HL-60/S4 (cell line): ENCODE results near the gene CTU2.
"Not testable (repeated sequence)": the region's sequence is repeated elsewhere in the genome, so short reads cannot be mapped to it uniquely, and the experiment has no call there.

ENCODE experiments used
- in situ Hi-C: fragments of 300-500 bp; cut with MboI; formaldehyde crosslinking; loops from 2 replicates; pipeline ENCODE4 v1.14.3; 2022; ENCODE audit warnings: low sequenced_read_pairs

The CTU2 gene

GRCh38 chr16:88706229-88706964, at the start of gene CTU2, which contains the start of gene RNF166:
Gene CTU2, plus strand, starts transcription at chr16:88706503. Its CDS starts 28 bp downstream, at chr16:88706531.
Gene RNF166, minus strand, starts transcription at chr16:88706408. Its CDS starts 83 bp downstream, at chr16:88706325.
- in situ Hi-C loops: no loop called here

DNA sequence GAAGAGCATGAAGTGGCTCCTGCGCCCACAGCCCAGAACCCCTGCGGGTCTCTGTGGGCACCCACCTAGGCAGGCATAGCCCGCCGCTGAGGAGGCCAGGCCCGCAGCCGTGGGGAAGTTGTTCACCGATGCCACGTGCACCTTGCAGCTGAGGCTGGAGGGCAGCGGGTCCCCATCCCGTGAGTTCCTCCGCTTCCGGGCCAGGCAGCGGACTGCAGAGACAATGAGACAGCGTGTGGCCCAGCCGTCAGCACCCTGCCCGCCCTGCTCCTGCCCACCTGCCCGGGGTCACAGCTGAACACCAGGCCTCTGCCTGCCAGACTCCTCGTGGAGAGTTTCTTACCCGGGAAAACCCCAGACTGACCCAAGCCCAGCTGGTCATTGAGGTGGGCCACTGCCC, 48.9 kb upstream of the CTU2 start:
- in situ Hi-C loops: no loop called here

DNA sequence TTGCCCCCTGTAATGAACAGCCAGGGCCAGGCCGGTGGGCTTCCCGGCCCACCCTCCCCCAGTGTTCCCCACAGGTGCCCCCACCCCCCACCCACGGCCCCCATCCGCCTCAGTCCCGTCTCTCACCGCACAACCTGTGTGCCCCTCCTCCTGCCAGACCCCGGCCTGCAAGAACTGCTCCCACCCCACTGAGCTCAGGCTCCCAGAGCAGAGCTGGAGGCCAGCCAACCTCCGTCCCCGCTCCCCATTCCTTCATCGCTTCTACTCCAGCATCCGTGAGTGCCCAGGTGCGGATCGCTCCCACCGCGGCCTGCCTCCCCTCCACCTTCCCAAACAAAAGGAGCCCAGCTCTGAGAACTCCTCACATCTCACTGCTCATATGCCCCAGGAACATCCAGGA, 47.6 kb upstream of the CTU2 start:
- in situ Hi-C loops: no loop called here

DNA sequence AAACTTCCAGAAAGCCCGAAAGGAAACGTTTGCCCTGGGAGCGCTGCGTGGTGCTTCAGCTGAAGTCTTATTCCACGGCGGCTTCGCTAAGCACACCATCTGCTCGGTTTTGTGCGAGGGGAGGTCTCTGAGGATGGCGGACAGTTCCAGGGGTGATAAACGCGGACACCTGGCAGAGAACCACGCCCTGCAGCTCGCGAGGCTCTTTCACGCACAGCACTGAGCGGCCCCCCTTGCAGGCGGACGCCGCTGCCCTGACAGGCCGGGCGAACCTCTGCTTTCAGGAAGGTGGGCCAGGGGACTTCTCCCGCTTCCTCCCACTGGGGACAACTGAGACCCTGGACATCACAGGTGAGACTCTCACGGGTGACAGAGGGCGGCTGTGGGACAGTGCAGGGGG, 47.1 kb upstream of the CTU2 start:
- in situ Hi-C loops: no loop called here

DNA sequence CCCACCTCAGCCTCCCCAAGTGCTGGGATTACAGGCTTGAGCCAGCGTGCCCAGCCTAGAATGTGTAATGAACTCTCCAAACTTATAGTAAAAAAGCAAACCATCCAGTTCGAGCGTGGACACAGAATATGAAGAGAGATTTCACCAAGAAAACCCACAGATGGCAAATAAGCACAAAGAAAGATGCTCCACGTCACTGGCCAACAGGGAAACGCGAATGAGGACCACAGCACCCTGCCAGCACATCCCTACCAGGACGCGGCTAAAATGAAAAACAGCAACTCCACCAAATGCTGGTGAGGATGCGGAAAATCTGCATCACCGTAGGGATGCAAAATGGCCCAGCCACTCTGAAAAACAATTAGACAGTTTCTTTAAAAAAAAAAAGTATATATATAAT, 44.8 kb upstream of the CTU2 start:
- in situ Hi-C loops: no loop called here

- in situ Hi-C loops: no loop called here
These were observed 44.0 kb upstream of the CTU2 start for GRCh38 chr16:88662222-88662842.

- in situ Hi-C loops: no loop called here
These were observed 43.3 kb upstream of the CTU2 start, which contains the start of gene MVD for GRCh38 chr16:88662843-88663606. Gene MVD, minus strand, starts transcription at chr16:88663091. Its CDS starts 11 bp downstream, at chr16:88663080.

DNA sequence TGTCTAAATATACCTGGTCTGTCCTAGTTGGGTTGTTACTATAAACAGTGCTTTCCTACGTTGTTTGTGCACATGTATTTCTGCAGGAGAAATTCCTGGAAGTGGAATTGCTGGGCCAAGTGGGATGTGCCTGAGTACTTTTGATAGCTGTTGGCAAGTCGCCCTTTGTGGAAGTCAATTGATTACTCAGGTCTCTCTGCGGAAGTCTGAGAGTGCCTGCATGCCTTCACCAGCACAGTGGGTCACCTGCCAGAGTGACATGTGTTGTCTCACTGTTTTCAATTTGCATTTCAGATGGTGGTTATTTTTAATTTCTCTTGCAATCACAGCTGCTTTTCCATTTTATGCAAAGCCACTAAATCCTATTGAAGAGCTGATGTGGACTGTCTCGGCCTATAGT, 41.2 kb upstream of the CTU2 start:
- in situ Hi-C loops: no loop called here

GRCh38 chr16:88665570-88665969, 40.7 kb upstream of the CTU2 start:
- in situ Hi-C loops: no loop called here

DNA sequence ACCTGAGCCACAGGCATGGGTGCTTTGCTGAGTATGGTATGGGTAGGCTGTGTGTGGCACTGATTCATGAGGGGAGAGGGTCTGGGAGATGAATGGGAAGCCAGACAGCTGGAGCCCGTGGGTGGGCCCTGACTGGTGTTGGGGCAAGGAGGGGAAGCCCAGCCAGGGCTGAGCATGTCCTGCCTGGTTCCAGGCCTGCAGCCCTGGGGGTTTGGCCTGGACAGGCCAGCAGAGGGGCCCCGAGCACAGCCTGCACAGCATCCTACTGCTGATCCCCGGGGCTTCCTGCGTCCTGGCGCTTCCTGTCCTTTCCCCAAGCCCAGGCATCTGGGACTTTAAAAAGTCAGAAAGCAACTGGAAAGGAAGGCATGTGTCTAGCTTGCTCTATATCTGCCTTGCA, 38.8 kb upstream of the CTU2 start:
- in situ Hi-C loops: no loop called here

DNA sequence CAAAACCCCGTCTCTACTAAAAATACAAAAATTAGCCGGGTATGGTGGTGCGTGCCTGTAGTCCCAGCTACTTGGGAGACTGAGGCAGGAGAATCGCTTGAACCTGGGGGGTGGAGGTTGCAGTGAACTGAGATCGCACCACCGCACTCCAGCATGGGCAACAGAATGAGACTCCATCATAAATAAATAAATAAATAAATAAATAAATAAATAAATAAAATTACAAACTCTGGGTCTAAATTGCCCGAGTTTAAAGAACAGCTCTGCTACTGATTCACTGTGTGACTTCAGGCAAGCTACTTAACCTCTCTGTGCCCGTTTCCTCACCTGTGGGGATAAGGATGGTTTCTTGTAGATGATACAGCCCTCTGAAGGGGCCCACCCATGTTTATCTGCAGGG, 36.8 kb upstream of the CTU2 start:
- in situ Hi-C loops: not testable (repeated sequence)

GRCh38 chr16:88669980-88670379, 36.3 kb upstream of the CTU2 start:
- in situ Hi-C loops: no loop called here

DNA sequence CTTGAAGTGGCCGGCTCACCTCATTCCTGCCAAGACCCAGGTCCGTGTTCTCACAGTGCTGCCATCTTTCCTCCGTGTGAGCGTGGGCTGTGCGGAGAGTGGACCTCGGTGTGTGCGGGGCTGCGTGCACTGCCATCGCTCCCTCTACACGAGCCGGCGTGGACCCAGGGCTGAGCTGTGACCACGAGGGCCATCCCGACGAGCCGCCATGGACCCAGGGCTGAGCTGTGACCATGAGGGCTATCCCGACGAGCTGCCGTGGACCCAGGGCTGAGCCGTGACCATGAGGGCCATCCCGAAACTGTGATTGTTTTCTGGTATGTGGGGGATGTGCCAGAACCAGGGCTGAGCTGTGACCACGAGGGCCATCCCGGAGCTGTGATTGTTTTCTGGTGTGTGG, 34.5 kb upstream of the CTU2 start:
- in situ Hi-C loops: no loop called here

DNA sequence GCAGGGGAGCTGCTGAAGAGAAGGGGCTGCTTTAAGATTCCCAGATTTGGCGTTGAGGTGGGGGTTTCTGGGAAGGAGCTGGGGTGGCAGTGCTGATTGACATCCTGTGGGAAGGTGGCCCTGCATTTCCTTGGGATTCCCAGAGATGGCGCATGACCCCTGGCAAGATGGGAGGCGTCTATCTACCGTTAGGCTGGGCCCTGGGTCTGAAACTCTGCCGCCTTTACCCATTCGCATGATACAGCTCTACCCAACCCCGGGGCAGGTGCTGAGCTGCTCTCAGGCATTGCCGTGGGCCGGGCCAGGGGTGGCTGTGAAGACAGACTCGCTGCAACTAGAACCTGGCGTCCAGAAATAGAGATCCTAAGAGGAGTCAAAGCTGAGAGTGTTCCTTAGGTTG, 33.5 kb upstream of the CTU2 start:
- in situ Hi-C loops: no loop called here

DNA sequence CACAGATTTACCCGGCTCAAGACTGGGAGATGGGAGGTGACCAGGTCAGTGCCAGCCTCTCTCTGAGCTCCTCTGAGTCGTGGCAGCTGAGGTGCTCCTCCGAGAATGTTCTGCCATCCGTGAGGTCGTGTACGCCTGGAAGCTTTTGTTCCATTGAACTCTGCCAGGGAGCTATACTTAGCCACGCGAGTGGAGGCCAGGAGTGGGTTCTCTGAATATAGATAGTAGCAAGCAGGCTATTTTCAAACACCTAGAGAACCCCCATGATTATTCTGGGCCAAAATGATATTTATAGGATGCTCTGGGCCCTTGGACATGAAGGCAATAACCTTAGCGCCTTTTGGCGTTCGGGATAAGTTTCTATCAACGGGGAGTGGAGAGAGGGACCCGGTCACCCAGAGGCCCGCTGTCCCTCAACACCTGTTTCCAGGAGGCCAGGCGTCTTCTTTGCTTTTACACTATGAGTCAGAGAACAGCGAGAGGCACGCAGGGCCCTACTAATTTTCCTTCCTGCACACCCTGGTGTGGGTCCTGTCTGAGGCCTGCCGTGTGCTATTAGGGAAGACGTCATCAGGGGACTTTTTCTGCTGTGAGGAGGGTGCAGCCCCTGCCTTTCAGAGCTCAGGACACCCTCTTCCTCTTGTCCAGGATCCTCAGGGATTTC, 32.5 kb upstream of the CTU2 start:
- in situ Hi-C loops: no loop called here

DNA sequence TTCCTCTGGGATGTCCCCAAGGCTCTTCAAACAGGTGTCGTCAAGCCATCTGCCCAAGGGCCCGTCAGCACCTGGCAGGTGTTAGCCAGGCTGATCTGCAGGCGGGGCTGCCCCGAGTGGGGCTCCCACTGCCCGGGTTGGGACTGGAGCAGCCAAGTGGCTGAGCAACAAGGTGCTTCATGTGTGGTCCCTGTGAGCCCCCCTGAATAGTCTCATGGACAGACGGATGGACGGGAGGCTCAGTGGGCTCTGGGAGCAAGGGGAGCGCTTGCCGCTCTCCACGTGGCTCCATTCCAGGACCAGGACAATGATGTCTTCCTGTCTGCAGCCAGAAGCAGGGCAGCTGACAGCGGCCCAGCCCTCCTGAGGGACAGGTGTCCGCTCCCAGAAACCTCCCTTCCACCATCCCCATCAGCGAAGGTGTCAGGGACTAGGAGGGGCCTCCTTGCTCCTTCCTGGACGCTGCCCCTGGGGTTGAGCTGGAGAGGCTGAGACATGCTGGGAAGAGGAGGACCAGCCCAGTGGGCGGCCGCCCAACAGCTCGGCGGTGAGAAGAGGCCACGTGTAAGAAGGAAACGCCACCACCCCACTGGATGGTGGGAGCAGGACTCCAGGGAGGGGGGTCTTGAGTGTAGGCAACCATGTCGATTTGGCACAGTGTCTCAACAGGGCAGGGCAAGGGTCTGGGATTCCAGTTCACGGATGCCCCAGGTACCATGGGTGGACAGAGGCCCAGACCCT, 29.6 kb upstream of the CTU2 start:
- in situ Hi-C loops: no loop called here

DNA sequence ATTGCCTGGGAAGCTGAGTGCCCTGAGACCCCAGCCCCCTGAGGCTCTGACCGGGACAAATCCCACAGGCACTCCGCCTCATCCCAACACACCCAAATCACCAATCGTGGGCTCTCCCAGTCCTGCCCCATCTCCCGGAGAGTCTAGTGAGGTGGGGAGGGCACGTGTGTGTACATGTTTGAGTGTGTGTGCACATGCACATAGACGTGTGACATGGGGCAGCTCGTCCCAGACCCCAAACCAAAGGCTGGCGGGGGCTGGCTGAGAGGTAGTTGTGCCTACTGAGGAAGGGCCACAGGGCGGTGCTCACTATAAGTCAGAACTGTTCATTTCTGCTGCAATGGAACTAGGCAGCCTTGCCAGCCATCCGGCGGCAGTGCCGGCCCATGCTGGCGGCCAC, 28.6 kb upstream of the CTU2 start:
- in situ Hi-C loops: no loop called here

DNA sequence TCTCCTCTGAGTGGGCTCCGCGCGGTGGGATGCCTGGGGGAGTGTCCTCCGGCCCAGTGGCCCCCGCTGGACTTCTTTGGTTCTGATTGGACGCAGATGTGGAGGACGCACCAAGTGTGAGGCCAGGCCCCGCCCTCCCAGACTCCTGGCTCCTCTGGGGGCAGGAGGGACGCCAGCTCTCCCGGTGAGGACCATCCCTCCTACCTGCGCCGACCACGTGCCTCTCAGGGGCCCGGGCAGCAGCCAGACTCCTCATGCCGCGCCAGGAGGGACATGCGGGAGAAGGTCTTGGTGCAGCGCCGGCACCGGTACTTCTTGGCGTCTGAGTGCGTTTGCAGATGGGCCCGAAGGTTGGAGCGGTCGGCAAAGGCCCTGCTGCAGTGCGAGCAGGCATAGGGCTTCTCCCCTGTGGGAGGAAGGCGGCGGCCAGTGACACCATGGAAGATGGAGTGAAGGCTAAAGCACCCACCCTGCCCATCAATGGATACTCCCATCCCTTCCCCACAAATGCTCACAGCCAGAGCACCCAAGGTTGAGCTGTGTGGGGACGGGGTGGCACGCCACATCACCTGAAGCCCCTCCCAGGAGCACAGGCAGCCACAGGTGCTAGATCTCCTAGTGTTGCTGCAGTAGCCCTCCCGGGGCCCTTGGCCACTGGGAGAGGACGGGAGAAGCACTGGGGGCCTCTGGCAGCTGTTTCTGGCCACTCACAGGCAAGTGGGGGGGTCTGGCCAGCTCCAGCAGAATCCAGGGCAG, 27.9 kb upstream of the CTU2 start:
- in situ Hi-C loops: no loop called here

GRCh38 chr16:88680554-88681083, 25.7 kb upstream of the CTU2 start:
- in situ Hi-C loops: no loop called here
